Astrocyte (in vitro differentiated cells and primary cell): Measurements from ENCODE around the gene TENT4B. TPM values are rescaled to one million over a fixed set of nuclear protein-coding genes. Genes with fewer than 3 reads are reported as not detected.

ENCODE experiments used
- DNase-seq: peaks from one replicate; pipeline ENCODE4 v3.0.0-alpha.2; 2010; ENCODE audit warnings: low read depth
- FAIRE-seq: peaks from 2 replicates; lab custom pipeline; 2011; peaks lifted over from hg19 to GRCh38; lab: Jason Lieb, UNC
- H2AFZ ChIP-seq: 2 replicates; pipeline ENCODE4 v1.6.0; 2012; ENCODE audit warnings: low read depth, low read length, inconsistent platforms
- H3K27ac ChIP-seq: 2 replicates; pipeline ENCODE4 v1.5.1; 2011; ENCODE audit warnings: low read depth, low read length, inconsistent platforms
- H3K27me3 ChIP-seq: 2 replicates; pipeline ENCODE4 v1.6.0; 2011; ENCODE audit warnings: low read length, inconsistent platforms; ENCODE audit not compliant: insufficient read depth
- H3K36me3 ChIP-seq: 2 replicates; pipeline ENCODE4 v1.5.1; 2011; ENCODE audit warnings: low read length, inconsistent platforms; ENCODE audit not compliant: insufficient read depth
- H3K4me1 ChIP-seq: 2 replicates; pipeline ENCODE4 v1.5.1; 2011; ENCODE audit warnings: low read length, inconsistent platforms; ENCODE audit not compliant: insufficient read depth
- H3K4me2 ChIP-seq: 2 replicates; pipeline ENCODE4 v1.6.0; 2012; ENCODE audit warnings: low read length, inconsistent platforms
- H3K4me3 ChIP-seq: 2 replicates; pipeline ENCODE4 v1.5.1; 2011; ENCODE audit warnings: low read depth, mild to moderate bottlenecking, low read length, inconsistent platforms; ENCODE audit not compliant: insufficient read depth
- H3K79me2 ChIP-seq: 2 replicates; pipeline ENCODE4 v1.6.0; 2012; ENCODE audit warnings: mild to moderate bottlenecking, low read length, inconsistent platforms; ENCODE audit not compliant: insufficient read depth
- H3K9ac ChIP-seq: 2 replicates; pipeline ENCODE4 v1.6.0; 2012; ENCODE audit warnings: mild to moderate bottlenecking, low read length, inconsistent platforms
- H3K9me3 ChIP-seq: 2 replicates; pipeline ENCODE4 v1.5.1; 2012; ENCODE audit warnings: low read depth, mild to moderate bottlenecking, low read length, inconsistent platforms; ENCODE audit not compliant: insufficient read depth
- H4K20me1 ChIP-seq: 2 replicates; pipeline ENCODE4 v1.6.0; 2012; ENCODE audit warnings: low read length, inconsistent platforms; ENCODE audit not compliant: insufficient read depth
- H3K27ac Mint-ChIP-seq: one replicate; pipeline ENCODE4 v1.8.0; 2021; ENCODE audit warnings: mild to moderate bottlenecking, mixed read lengths; ENCODE audit not compliant: unreplicated experiment
- H3K27me3 Mint-ChIP-seq: one replicate; pipeline ENCODE4 v1.8.0; 2021; ENCODE audit warnings: low read depth, mixed read lengths; ENCODE audit not compliant: unreplicated experiment
- H3K36me3 Mint-ChIP-seq: one replicate; pipeline ENCODE4 v1.8.0; 2021; ENCODE audit warnings: low read depth, mixed read lengths; ENCODE audit not compliant: unreplicated experiment
- H3K4me1 Mint-ChIP-seq: one replicate; pipeline ENCODE4 v1.8.0; 2021; ENCODE audit warnings: low read depth, mixed read lengths; ENCODE audit not compliant: unreplicated experiment
- H3K4me3 Mint-ChIP-seq: one replicate; pipeline ENCODE4 v1.8.0; 2021; ENCODE audit warnings: mild to moderate bottlenecking, moderate library complexity, mixed read lengths; ENCODE audit not compliant: unreplicated experiment
- H3K9me3 Mint-ChIP-seq: one replicate; pipeline ENCODE4 v1.8.0; 2021; ENCODE audit warnings: mild to moderate bottlenecking, mixed read lengths; ENCODE audit not compliant: unreplicated experiment
- CTCF ChIP-seq: IDR thresholded peaks from 2 replicates; pipeline ENCODE4 v1.5.1; 2011; ENCODE audit warnings: low read depth, mild to moderate bottlenecking, inconsistent platforms, low read length, moderate library complexity; ENCODE audit not compliant: insufficient read depth
- EZH2 ChIP-seq: IDR thresholded peaks from 2 replicates; pipeline ENCODE4 v1.6.1; 2012; ENCODE audit warnings: mild to moderate bottlenecking, low read length, inconsistent platforms; ENCODE audit not compliant: insufficient read depth
- total RNA-seq: library from RNA; stranded (reverse); gene quantifications from 2 replicates; pipeline ENCODE4 v1.2.1, GENCODE V29; 2021

The TENT4B gene
- total RNA-seq, 1 donor from 2014 or later, result 17.0 TPM

GRCh38 chr16:50213939-50214519, 60.9 kb downstream of the TENT4B start:
- no peak overlapping the region for H3K4me3 Mint-ChIP-seq
- Histone ChIP-seq H3K4me3 (no peak overlapping the region), H3K27ac (no peak overlapping the region), H3K36me3 (peaks cover 16% of the 10 kb centered on the region), H4K20me1 (peaks cover 20% of the 10 kb centered on the region), H3K79me2 (peaks cover 1% of the 10 kb centered on the region), H3K9me3 (no peaks in the 10 kb centered on the region), H3K27me3 (no peaks in the 10 kb centered on the region), H3K9ac (no peak overlapping the region), H3K4me2 (no peak overlapping the region), H2AFZ (no peak overlapping the region), H3K4me1 (peaks cover 4% of the 10 kb centered on the region)
- peak; percentile 73 for FAIRE-seq
- H3K27ac Mint-ChIP-seq, result no peak overlapping the region
- no peak for DNase-seq
- peaks cover 17% of the 10 kb centered on the region for H3K4me1 Mint-ChIP-seq
- no peaks in the 10 kb centered on the region for H3K27me3 Mint-ChIP-seq
- H3K36me3 Mint-ChIP-seq, result no peaks in the 10 kb centered on the region
- TF ChIP-seq CTCF (peak; percentile 73), EZH2 (no peak)
- no peaks in the 10 kb centered on the region for H3K9me3 Mint-ChIP-seq

- H3K27ac ChIP-seq, result no peak overlapping the region
- Mint-ChIP-seq H3K9me3 (no peaks in the 10 kb centered on the region), H3K4me3 (no peak overlapping the region), H3K36me3 (peaks cover 1% of the 10 kb centered on the region), H3K4me1 (peaks cover under 1% of the 10 kb centered on the region), H3K27me3 (no peaks in the 10 kb centered on the region), H3K27ac (no peak overlapping the region)
- no peak overlapping the region for H3K9ac ChIP-seq
- no peak overlapping the region for H3K4me2 ChIP-seq
- H3K9me3 ChIP-seq, result no peaks in the 10 kb centered on the region
- FAIRE-seq (no peak), DNase-seq (no peak)
- peaks cover 1% of the 10 kb centered on the region for H3K4me1 ChIP-seq
- H3K36me3 ChIP-seq, result peaks cover 16% of the 10 kb centered on the region
- peaks cover 11% of the 10 kb centered on the region for H4K20me1 ChIP-seq
- TF ChIP-seq EZH2 (no peak), CTCF (no peak)
- H3K4me3 ChIP-seq, result no peak overlapping the region
- H3K27me3 ChIP-seq, result no peaks in the 10 kb centered on the region
- H2AFZ ChIP-seq, result no peak overlapping the region
- no peaks in the 10 kb centered on the region for H3K79me2 ChIP-seq
Observed at GRCh38 chr16:50215680-50216079, 62.6 kb downstream of the TENT4B start.

- H3K4me1 Mint-ChIP-seq, result no peaks in the 10 kb centered on the region
- DNase-seq (no peak), FAIRE-seq (no peak)
- H3K36me3 Mint-ChIP-seq, result peaks cover 1% of the 10 kb centered on the region
- Histone ChIP-seq H3K4me2 (no peak overlapping the region), H3K36me3 (peaks cover 16% of the 10 kb centered on the region), H3K9ac (no peak overlapping the region), H3K4me1 (no peaks in the 10 kb centered on the region), H3K4me3 (no peak overlapping the region), H3K27ac (no peak overlapping the region), H3K9me3 (no peaks in the 10 kb centered on the region), H3K27me3 (no peaks in the 10 kb centered on the region), H3K79me2 (no peaks in the 10 kb centered on the region), H4K20me1 (peaks cover 8% of the 10 kb centered on the region), H2AFZ (no peak overlapping the region)
- no peaks in the 10 kb centered on the region for H3K27me3 Mint-ChIP-seq
- H3K9me3 Mint-ChIP-seq, result no peaks in the 10 kb centered on the region
- no peak for TF ChIP-seq EZH2
- no peak overlapping the region for H3K27ac Mint-ChIP-seq
- H3K4me3 Mint-ChIP-seq, result no peak overlapping the region
Observed at GRCh38 chr16:50216231-50216630, 63.1 kb downstream of the TENT4B start.
